WTC11 (cell line): ENCODE measurements around the gene LLGL2.
A peak's percentile ranks its signal among the peaks of the same experiment; 100 is the strongest.

ENCODE experiments used
- CBFB ChIP-seq: sonication (generic); formaldehyde crosslinking; IDR thresholded peaks from 2 replicates; pipeline ENCODE4 v1.8.1; 2022; ENCODE audit warnings: mild to moderate bottlenecking, low read depth, missing genetic modification reagents
- CTCF ChIP-seq: fragments of 200-600 bp; IDR thresholded peaks from 2 replicates; pipeline ENCODE4 v1.8.0; 2022; ENCODE audit warnings: antibody characterized with exemption
- EMX1 ChIP-seq: fragments of 250-450 bp; sonication (Bioruptor Pico); IDR thresholded peaks from 2 replicates; pipeline ENCODE4 v1.8.0; 2021; ENCODE audit warnings: mild to moderate bottlenecking
- FOXJ3 ChIP-seq: sonication (generic); formaldehyde crosslinking; IDR thresholded peaks from 2 replicates; pipeline ENCODE4 v1.9.0; 2021; ENCODE audit warnings: missing genetic modification reagents, mild to moderate bottlenecking, borderline replicate concordance
- JAZF1 ChIP-seq: fragments of 250-450 bp; sonication (Bioruptor Pico); IDR thresholded peaks from 2 replicates; pipeline ENCODE4 v1.9.0; 2021; ENCODE audit warnings: moderate library complexity, mild to moderate bottlenecking, inconsistent platforms
- NFYB ChIP-seq: sonication (generic); formaldehyde crosslinking; conservative IDR thresholded peaks from 2 replicates; pipeline ENCODE4 v1.8.0; 2022; ENCODE audit warnings: low read depth, missing genetic modification reagents
- TCF7 ChIP-seq: sonication (generic); formaldehyde crosslinking; IDR thresholded peaks from 2 replicates; pipeline ENCODE4 v1.8.0; 2022; ENCODE audit warnings: mild to moderate bottlenecking, low read depth, missing genetic modification reagents, moderate library complexity
- USF1 ChIP-seq: sonication (generic); formaldehyde crosslinking; IDR thresholded peaks from 2 replicates; pipeline ENCODE4 v1.8.0; 2022; ENCODE audit warnings: mild to moderate bottlenecking, missing genetic modification reagents
- ZNF512 ChIP-seq: sonication (generic); formaldehyde crosslinking; IDR thresholded peaks from 2 replicates; pipeline ENCODE4 v1.8.1; 2022; ENCODE audit warnings: missing genetic modification reagents, borderline replicate concordance
- TF ChIP-seq, protein P1 (sequence below): sonication (generic); formaldehyde crosslinking; IDR thresholded peaks from 2 replicates; pipeline ENCODE4 v1.8.0; 2022; ENCODE audit warnings: mild to moderate bottlenecking, missing genetic modification reagents
- TF ChIP-seq, protein P2 (sequence below): sonication (generic); formaldehyde crosslinking; IDR thresholded peaks from 2 replicates; pipeline ENCODE4 v1.8.1; 2023; ENCODE audit warnings: mild to moderate bottlenecking, missing genetic modification reagents
- TF ChIP-seq, protein P3 (sequence below): sonication (generic); formaldehyde crosslinking; IDR thresholded peaks from 2 replicates; pipeline ENCODE4 v1.8.1; 2022; ENCODE audit warnings: low read depth, missing genetic modification reagents, borderline replicate concordance

DNA sequence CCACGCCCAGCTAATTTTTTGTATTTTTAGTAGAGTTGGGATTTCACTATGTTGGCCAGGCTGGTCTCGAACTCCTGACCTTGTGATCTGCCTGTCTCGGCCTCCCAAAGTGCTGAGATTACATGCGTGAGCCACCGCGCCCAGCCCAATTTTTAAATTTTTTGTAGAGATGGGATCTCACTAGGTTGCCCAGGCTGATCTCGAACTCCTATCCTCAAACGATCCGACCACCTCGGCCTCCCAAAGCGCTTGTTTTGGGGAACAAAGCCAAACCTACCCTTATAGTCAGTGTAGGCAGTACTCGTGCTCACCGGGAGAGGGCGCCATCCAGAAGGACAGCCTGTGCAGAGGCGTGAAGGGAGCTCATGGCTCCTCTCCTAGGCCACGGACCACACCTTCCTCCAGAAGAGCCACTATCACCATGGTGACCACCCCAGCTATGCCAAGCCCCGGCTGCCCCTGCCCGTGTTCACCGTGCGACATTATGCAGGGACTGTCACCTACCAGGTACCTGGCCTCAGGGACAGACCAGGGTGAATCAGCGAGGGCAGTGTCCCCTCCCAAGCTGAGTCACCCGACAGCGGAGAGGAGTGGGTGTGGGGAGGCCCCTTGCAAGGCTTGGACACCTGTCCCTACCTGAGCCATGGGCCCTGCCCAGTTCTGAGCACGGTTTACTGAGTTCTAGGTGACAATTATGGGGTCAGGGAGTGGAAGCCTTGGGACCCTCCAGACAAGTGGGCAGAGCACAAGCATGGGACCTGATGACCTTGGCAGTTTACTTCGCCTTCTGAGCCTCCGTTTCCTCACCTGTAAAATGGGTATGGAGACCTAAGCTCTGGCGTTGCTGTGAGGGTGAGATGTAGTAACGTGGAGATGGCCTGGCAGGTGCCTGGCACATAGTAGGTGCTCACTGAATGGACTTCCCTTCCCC is 75.8 kb downstream of the LLGL2 start:
- TF ChIP-seq CTCF = peak; percentile 96
- TF ChIP-seq, protein P1, sequence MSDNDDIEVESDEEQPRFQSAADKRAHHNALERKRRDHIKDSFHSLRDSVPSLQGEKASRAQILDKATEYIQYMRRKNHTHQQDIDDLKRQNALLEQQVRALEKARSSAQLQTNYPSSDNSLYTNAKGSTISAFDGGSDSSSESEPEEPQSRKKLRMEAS (CRISPR knock-in tag) = no peak; the same call in 1 of the 2 replicates
- TF ChIP-seq, protein P2, sequence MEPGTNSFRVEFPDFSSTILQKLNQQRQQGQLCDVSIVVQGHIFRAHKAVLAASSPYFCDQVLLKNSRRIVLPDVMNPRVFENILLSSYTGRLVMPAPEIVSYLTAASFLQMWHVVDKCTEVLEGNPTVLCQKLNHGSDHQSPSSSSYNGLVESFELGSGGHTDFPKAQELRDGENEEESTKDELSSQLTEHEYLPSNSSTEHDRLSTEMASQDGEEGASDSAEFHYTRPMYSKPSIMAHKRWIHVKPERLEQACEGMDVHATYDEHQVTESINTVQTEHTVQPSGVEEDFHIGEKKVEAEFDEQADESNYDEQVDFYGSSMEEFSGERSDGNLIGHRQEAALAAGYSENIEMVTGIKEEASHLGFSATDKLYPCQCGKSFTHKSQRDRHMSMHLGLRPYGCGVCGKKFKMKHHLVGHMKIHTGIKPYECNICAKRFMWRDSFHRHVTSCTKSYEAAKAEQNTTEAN (CRISPR knock-in tag) = no peak
- TF ChIP-seq NFYB (CRISPR knock-in tag) = no peak
- no peak for TF ChIP-seq TCF7 (CRISPR knock-in tag)
- TF ChIP-seq, protein P3, sequence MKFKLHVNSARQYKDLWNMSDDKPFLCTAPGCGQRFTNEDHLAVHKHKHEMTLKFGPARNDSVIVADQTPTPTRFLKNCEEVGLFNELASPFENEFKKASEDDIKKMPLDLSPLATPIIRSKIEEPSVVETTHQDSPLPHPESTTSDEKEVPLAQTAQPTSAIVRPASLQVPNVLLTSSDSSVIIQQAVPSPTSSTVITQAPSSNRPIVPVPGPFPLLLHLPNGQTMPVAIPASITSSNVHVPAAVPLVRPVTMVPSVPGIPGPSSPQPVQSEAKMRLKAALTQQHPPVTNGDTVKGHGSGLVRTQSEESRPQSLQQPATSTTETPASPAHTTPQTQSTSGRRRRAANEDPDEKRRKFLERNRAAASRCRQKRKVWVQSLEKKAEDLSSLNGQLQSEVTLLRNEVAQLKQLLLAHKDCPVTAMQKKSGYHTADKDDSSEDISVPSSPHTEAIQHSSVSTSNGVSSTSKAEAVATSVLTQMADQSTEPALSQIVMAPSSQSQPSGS = no peak
- TF ChIP-seq ZNF512 (CRISPR knock-in tag) = no peak
- TF ChIP-seq FOXJ3 (CRISPR knock-in tag) = no peak
- TF ChIP-seq CBFB (CRISPR knock-in tag) = no peak
- no peak for TF ChIP-seq USF1
- TF ChIP-seq EMX1 (CRISPR knock-in tag) = no peak
- no peak for TF ChIP-seq JAZF1
